ENCODE results near the gene TEX2. TPM values are rescaled to one million over a fixed set of nuclear protein-coding genes. Genes with fewer than 3 reads are reported as not detected.

TEX2 gene
- polyA plus RNA-seq, 3 donors = 6.5 to 8.7 (median 7.8) TPM

DNA sequence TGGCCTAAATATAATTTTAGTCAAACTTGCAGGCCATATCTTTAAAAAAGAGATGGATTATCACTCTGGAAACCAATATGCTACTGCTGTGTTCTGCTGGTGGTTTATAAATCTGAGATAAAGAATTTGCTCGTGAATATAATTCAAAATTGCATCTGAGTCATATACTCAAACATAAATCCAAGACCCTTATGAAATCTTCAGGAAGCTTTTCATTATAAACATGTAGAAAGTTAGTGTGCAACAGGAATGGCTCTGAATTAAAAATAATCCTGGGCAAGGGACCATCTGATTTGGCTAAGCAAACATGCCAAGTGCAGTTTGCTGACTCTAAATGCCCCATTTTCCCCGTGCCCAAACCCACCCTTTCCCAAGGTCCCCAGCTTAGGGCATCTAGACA lies 57.3 kb downstream of the TEX2 start:
- no peak for DNase-seq
- peak overlapping the region in 1 of 7 donors; percentile 64 for H3K27ac Mint-ChIP-seq
- H3K27me3 Mint-ChIP-seq (ENCODE audit: low read depth in 3 of 3) = peaks cover 0 to 1% (median 0%) of the 10 kb centered on the region in 3 donors
- Histone ChIP-seq H3K27ac (ENCODE audit: low read depth in 1 of 2, low read length in 2 of 2) (no peak overlapping the region), H3K27me3 (ENCODE audit: control insufficient read depth in 2 of 2, insufficient read depth in 2 of 2, low read length in 2 of 2) (no peaks in the 10 kb centered on the region), H3K4me2 (replicated peaks; ENCODE audit: extremely low read depth, low read length, poor library complexity, severe bottlenecking) (no peak overlapping the region), H3K36me3 (replicated peaks in 1 of 2; ENCODE audit: control insufficient read depth in 1 of 2, insufficient read depth in 2 of 2, low read length in 2 of 2) (peaks cover 0 to 7% of the 10 kb centered on the region in 2 donors), H3K79me2 (ENCODE audit: insufficient read depth, low read length) (peaks cover 100% of the 10 kb centered on the region), H3K9me3 (replicated peaks in 1 of 2; ENCODE audit: control insufficient read depth in 1 of 2, insufficient read depth in 1 of 2, low read length in 2 of 2) (no peaks in the 10 kb centered on the region), H2AFZ (ENCODE audit: insufficient read depth, low read depth, low read length, poor library complexity, severe bottlenecking) (no peak overlapping the region), H3K4me3 (replicated peaks in 1 of 3; ENCODE audit: low read depth in 2 of 3, low read length in 3 of 3) (no peak overlapping the region), H3K4me1 (ENCODE audit: control insufficient read depth in 1 of 2, insufficient read depth in 2 of 2, low read length in 2 of 2) (peaks cover 7 to 12% of the 10 kb centered on the region in 2 donors), H4K20me1 (ENCODE audit: insufficient read depth, low read length) (no peaks in the 10 kb centered on the region), H3K9ac (ENCODE audit: insufficient read depth, low read length, poor library complexity, severe bottlenecking) (no peak overlapping the region)
- 100% methylated on average over 1 of the region's 2 CpGs for WGBS (ENCODE audit: insufficient coverage)
- TF ChIP-seq, protein P1, sequence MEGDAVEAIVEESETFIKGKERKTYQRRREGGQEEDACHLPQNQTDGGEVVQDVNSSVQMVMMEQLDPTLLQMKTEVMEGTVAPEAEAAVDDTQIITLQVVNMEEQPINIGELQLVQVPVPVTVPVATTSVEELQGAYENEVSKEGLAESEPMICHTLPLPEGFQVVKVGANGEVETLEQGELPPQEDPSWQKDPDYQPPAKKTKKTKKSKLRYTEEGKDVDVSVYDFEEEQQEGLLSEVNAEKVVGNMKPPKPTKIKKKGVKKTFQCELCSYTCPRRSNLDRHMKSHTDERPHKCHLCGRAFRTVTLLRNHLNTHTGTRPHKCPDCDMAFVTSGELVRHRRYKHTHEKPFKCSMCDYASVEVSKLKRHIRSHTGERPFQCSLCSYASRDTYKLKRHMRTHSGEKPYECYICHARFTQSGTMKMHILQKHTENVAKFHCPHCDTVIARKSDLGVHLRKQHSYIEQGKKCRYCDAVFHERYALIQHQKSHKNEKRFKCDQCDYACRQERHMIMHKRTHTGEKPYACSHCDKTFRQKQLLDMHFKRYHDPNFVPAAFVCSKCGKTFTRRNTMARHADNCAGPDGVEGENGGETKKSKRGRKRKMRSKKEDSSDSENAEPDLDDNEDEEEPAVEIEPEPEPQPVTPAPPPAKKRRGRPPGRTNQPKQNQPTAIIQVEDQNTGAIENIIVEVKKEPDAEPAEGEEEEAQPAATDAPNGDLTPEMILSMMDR (IDR thresholded peaks at IDR 0.05) = no peak
- no peak overlapping the region for H3K4me3 Mint-ChIP-seq
- H3K9me3 Mint-ChIP-seq = no peaks in the 10 kb centered on the region
- H3K4me1 Mint-ChIP-seq = peaks cover 21% of the 10 kb centered on the region
- H3K36me3 Mint-ChIP-seq = peaks cover 6 to 38% of the 10 kb centered on the region in 2 donors
- intact Hi-C loops (cut with micrococcal nuclease) = no loop called here

DNA sequence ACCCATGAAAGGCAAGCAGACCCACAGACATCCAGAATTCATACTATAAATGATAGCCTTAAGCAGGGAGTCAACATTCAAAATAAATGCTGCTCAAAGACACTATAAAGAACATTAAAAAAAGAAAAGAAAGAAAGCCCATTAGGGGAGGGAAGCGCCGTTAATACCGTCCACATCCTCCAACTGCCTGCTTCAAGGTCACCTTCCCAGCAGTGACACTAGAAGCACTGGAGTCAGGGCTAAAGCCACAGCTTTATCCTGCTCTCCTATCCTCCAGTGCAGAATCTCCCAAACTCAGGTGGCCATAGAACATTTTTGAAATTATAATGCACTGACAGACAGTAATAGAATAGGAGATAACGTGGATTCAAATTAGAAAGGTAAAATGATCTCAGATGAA lies 59.4 kb downstream of the TEX2 start:
- Mint-ChIP-seq H3K27ac (no peak overlapping the region), H3K27me3 (ENCODE audit: low read depth in 3 of 3) (peaks cover 0 to 1% (median 0%) of the 10 kb centered on the region in 3 donors), H3K4me3 (no peak overlapping the region), H3K36me3 (peaks cover under 1 to 31% of the 10 kb centered on the region in 2 donors), H3K4me1 (peaks cover 26% of the 10 kb centered on the region), H3K9me3 (no peaks in the 10 kb centered on the region)
- Histone ChIP-seq H3K27me3 (ENCODE audit: control insufficient read depth in 2 of 2, insufficient read depth in 2 of 2, low read length in 2 of 2) (no peaks in the 10 kb centered on the region), H4K20me1 (ENCODE audit: insufficient read depth, low read length) (no peaks in the 10 kb centered on the region), H3K4me1 (ENCODE audit: control insufficient read depth in 1 of 2, insufficient read depth in 2 of 2, low read length in 2 of 2) (peaks cover 15 to 20% of the 10 kb centered on the region in 2 donors), H3K9ac (ENCODE audit: insufficient read depth, low read length, poor library complexity, severe bottlenecking) (no peak overlapping the region), H3K79me2 (ENCODE audit: insufficient read depth, low read length) (peaks cover 98% of the 10 kb centered on the region), H3K4me2 (replicated peaks; ENCODE audit: extremely low read depth, low read length, poor library complexity, severe bottlenecking) (no peak overlapping the region), H3K36me3 (replicated peaks in 1 of 2; ENCODE audit: control insufficient read depth in 1 of 2, insufficient read depth in 2 of 2, low read length in 2 of 2) (no peaks in the 10 kb centered on the region), H3K9me3 (replicated peaks in 1 of 2; ENCODE audit: control insufficient read depth in 1 of 2, insufficient read depth in 1 of 2, low read length in 2 of 2) (no peaks in the 10 kb centered on the region), H2AFZ (ENCODE audit: insufficient read depth, low read depth, low read length, poor library complexity, severe bottlenecking) (no peak overlapping the region), H3K27ac (ENCODE audit: low read depth in 1 of 2, low read length in 2 of 2) (no peak overlapping the region), H3K4me3 (replicated peaks in 1 of 3; ENCODE audit: low read depth in 2 of 3, low read length in 3 of 3) (no peak overlapping the region)
- no CpG with 5 or more reads among the region's 4 CpGs for WGBS (ENCODE audit: insufficient coverage)
- TF ChIP-seq, protein P1 (IDR thresholded peaks at IDR 0.05) = no peak
- intact Hi-C loops (cut with micrococcal nuclease) = no loop called here
- no peak for DNase-seq

All from CD14-positive monocyte (primary cell).